GM23338 (cell line): ENCODE results near the gene PPM1H. TPM values are rescaled to one million over a fixed set of nuclear protein-coding genes. Genes with fewer than 3 reads are reported as not detected.

ENCODE experiments used
- ATAC-seq: fragments of 200-7000 bp; cut with Tn5 transposase; 3 replicates; pipeline ENCODE4 v1.9.1; 2020
- DNase-seq: peaks from one replicate; pipeline ENCODE4 v3.0.0-alpha.2; 2015; ENCODE audit warnings: low spot score
- H2AFZ ChIP-seq: fragments of 200-600 bp; sonication (generic); 2 replicates; pipeline ENCODE4 v1.8.0; 2016; ENCODE audit warnings: antibody characterized with exemption, mild to moderate bottlenecking, moderate library complexity
- H3F3A ChIP-seq: fragments of 200-600 bp; sonication (generic); replicated peaks from 2 replicates; pipeline ENCODE4 v1.8.0; 2017; ENCODE audit warnings: antibody characterized with exemption, mixed run types, low read depth
- H3K27ac ChIP-seq: fragments of 200-600 bp; sonication (generic); 2 replicates; pipeline ENCODE4 v1.6.1; 2016; ENCODE audit warnings: low read depth
- H3K27me3 ChIP-seq: fragments of 200-600 bp; sonication (generic); 2 replicates; pipeline ENCODE4 v1.8.0; 2016; ENCODE audit warnings: mild to moderate bottlenecking, mixed run types, moderate library complexity; ENCODE audit not compliant: insufficient read depth
- H3K36me3 ChIP-seq: fragments of 200-600 bp; sonication (generic); 2 replicates; pipeline ENCODE4 v1.8.0; 2016; ENCODE audit warnings: mild to moderate bottlenecking; ENCODE audit not compliant: insufficient read depth
- H3K4me1 ChIP-seq: fragments of 200-600 bp; sonication (generic); 2 replicates; pipeline ENCODE4 v1.8.0; 2016; ENCODE audit warnings: mild to moderate bottlenecking, moderate library complexity; ENCODE audit not compliant: insufficient read depth
- H3K4me2 ChIP-seq: fragments of 200-600 bp; sonication (generic); 2 replicates; pipeline ENCODE4 v1.7.1; 2017; ENCODE audit warnings: mixed run types
- H3K4me3 ChIP-seq: fragments of 200-600 bp; sonication (generic); 2 replicates; pipeline ENCODE4 v1.6.1; 2016; ENCODE audit warnings: mixed run types
- H3K79me2 ChIP-seq: fragments of 200-600 bp; sonication (generic); replicated peaks from 2 replicates; pipeline ENCODE4 v1.8.0; 2017; ENCODE audit warnings: mild to moderate bottlenecking; ENCODE audit not compliant: insufficient read depth
- H3K9me2 ChIP-seq: fragments of 200-600 bp; sonication (generic); 2 replicates; pipeline ENCODE4 v1.8.0; 2017; ENCODE audit not compliant: insufficient read depth
- H4K20me1 ChIP-seq: fragments of 200-600 bp; sonication (generic); replicated peaks from 2 replicates; pipeline ENCODE4 v1.8.0; 2017; ENCODE audit warnings: mild to moderate bottlenecking; ENCODE audit not compliant: insufficient read depth
- H3K27ac Mint-ChIP-seq: 2 replicates; pipeline ENCODE4 v1.8.0; 2020; ENCODE audit warnings: inconsistent platforms, mild to moderate bottlenecking, moderate library complexity, mixed read lengths
- H3K27me3 Mint-ChIP-seq: 3 replicates; pipeline ENCODE4 v1.8.0; 2022; ENCODE audit warnings: low read depth, mild to moderate bottlenecking, moderate library complexity, mixed read lengths, inconsistent platforms; ENCODE audit not compliant: insufficient read depth, poor library complexity
- H3K36me3 Mint-ChIP-seq: 3 replicates; pipeline ENCODE4 v1.8.0; 2021; ENCODE audit warnings: low read depth, mild to moderate bottlenecking, inconsistent platforms, moderate library complexity, mixed read lengths
- H3K4me1 Mint-ChIP-seq: 3 replicates; pipeline ENCODE4 v1.8.0; 2020; ENCODE audit warnings: mild to moderate bottlenecking, inconsistent platforms, mixed read lengths
- H3K4me3 Mint-ChIP-seq: 3 replicates; pipeline ENCODE4 v1.8.0; 2021; ENCODE audit warnings: moderate library complexity, mild to moderate bottlenecking, inconsistent platforms, mixed read lengths
- H3K9me3 Mint-ChIP-seq: 3 replicates; pipeline ENCODE4 v1.8.0; 2020; ENCODE audit warnings: moderate library complexity, mild to moderate bottlenecking, inconsistent platforms, mixed read lengths
- CREB1 ChIP-seq: fragments of 250-450 bp; sonication (Bioruptor Pico); IDR thresholded peaks from 2 replicates; pipeline ENCODE4 v1.5.0; 2020; ENCODE audit warnings: low read depth, mild to moderate bottlenecking, moderate library complexity
- CTCF ChIP-seq, 2 experiments: fragments of 200-600 bp in 1 of 2; sonication (generic) in 1 of 2; conservative IDR thresholded peaks; 2 replicates each; pipeline versions ENCODE4 v1.5.1 to v1.6.1; 2016 to 2017; ENCODE audit warnings: antibody characterized with exemption in 2 of 2, low read depth in 2 of 2, mild to moderate bottlenecking in 2 of 2, moderate library complexity in 1 of 2
- ETS1 ChIP-seq: IDR thresholded peaks from 2 replicates; pipeline ENCODE4 v1.6.1; 2016; ENCODE audit warnings: antibody characterized with exemption
- EZH2 ChIP-seq: fragments of 200-600 bp; sonication (generic); IDR thresholded peaks from one replicate; pipeline ENCODE4 v1.8.0; 2017; ENCODE audit warnings: antibody characterized with exemption, mild to moderate bottlenecking, low read depth; ENCODE audit not compliant: unreplicated experiment
- EZH2phosphoT487 ChIP-seq: fragments of 200-600 bp; sonication (generic); IDR thresholded peaks from one replicate; pipeline ENCODE4 v1.8.1; 2018; ENCODE audit warnings: antibody characterized with exemption; ENCODE audit not compliant: unreplicated experiment
- JUNB ChIP-seq: IDR thresholded peaks from one replicate; pipeline ENCODE4 v1.6.1; 2016; ENCODE audit warnings: antibody characterized with exemption; ENCODE audit not compliant: unreplicated experiment
- NANOG ChIP-seq: IDR thresholded peaks from 2 replicates; pipeline ENCODE4 v1.6.1; 2016; ENCODE audit warnings: antibody characterized with exemption, borderline replicate concordance
- POLR2AphosphoS5 ChIP-seq: IDR thresholded peaks from 2 replicates; pipeline ENCODE4 v1.6.1; 2016; ENCODE audit warnings: antibody characterized with exemption, low read depth
- REST ChIP-seq: IDR thresholded peaks from one replicate; pipeline ENCODE4 v1.6.1; 2018; ENCODE audit warnings: antibody characterized with exemption; ENCODE audit not compliant: unreplicated experiment
- STAT1 ChIP-seq: IDR thresholded peaks from one replicate; pipeline ENCODE4 v1.6.1; 2016; ENCODE audit warnings: antibody characterized with exemption; ENCODE audit not compliant: unreplicated experiment
- ZNF114 ChIP-seq: fragments of 250-450 bp; sonication (Bioruptor Pico); IDR thresholded peaks from 2 replicates; pipeline ENCODE4 v1.5.0; 2020; ENCODE audit warnings: mild to moderate bottlenecking, moderate library complexity
- ZNF331 ChIP-seq: fragments of 250-450 bp; sonication (Bioruptor Pico); IDR thresholded peaks from 2 replicates; pipeline ENCODE4 v1.5.0; 2020; ENCODE audit warnings: low read depth, mild to moderate bottlenecking, moderate library complexity
- polyA plus RNA-seq: library from polyadenylated mRNA; unstranded; fragments of >200 nt; fragmentation: Nextera tagmentation; extraction: Ambion mirVana; gene quantifications from 2 replicates; pipeline ENCODE4 v1.2.1, GENCODE V29; 2016
- total RNA-seq: library from RNA; depleted of rRNA; stranded (reverse); fragments of >200 nt; shearing (Covaris generic); gene quantifications from 2 replicates; pipeline ENCODE4 v1.2.3, GENCODE V29; 2014

PPM1H gene
- total and polyA plus RNA-seq, 2 experiments from 2014 or later = 11.4 to 41.2 TPM

GRCh38 chr12:62718762-62719426 lies 216.1 kb downstream of the PPM1H start (continued):
- TF ChIP-seq REST = no peak
- no peak for TF ChIP-seq ZNF114 (CRISPR knock-in tag)
- TF ChIP-seq NANOG = no peak
- TF ChIP-seq ETS1 = no peak
- no peak for TF ChIP-seq JUNB
- no peak for TF ChIP-seq CREB1 (CRISPR knock-in tag)
- TF ChIP-seq POLR2AphosphoS5 = no peak
- TF ChIP-seq EZH2phosphoT487 = no peak
- TF ChIP-seq CTCF (conservative IDR thresholded peaks at IDR 0.05; ENCODE audit: low read depth in 2 of 2) = no peak
- no peak for TF ChIP-seq EZH2
- no peak for TF ChIP-seq ZNF331 (CRISPR knock-in tag)
- no peak for TF ChIP-seq STAT1

- Histone ChIP-seq H2AFZ (no peak overlapping the region), H3K4me1 (peaks cover 29% of the 10 kb centered on the region), H3K9me2 (no peaks in the 10 kb centered on the region), H3K4me2 (no peak overlapping the region), H4K20me1 (no peaks in the 10 kb centered on the region), H3K4me3 (no peak overlapping the region), H3K79me2 (no peaks in the 10 kb centered on the region), H3K36me3 (no peaks in the 10 kb centered on the region), H3F3A (no peaks in the 10 kb centered on the region; the same call in 1 of the 2 replicates), H3K27ac (no peak overlapping the region), H3K27me3 (no peaks in the 10 kb centered on the region)
- H3K4me3 Mint-ChIP-seq = no peak overlapping the region
- H3K27ac Mint-ChIP-seq = no peak overlapping the region
- ATAC-seq (no peak), DNase-seq (no peak)
- no peaks in the 10 kb centered on the region for H3K9me3 Mint-ChIP-seq
- H3K36me3 Mint-ChIP-seq = peaks cover 11% of the 10 kb centered on the region; the same call in 2 of the 3 replicates
- H3K27me3 Mint-ChIP-seq = peaks cover 7% of the 10 kb centered on the region
- peaks cover 54% of the 10 kb centered on the region for H3K4me1 Mint-ChIP-seq
- TF ChIP-seq EZH2phosphoT487 (no peak), NANOG (no peak), POLR2AphosphoS5 (no peak), ZNF114 (CRISPR knock-in tag) (no peak), CTCF (conservative IDR thresholded peaks at IDR 0.05; ENCODE audit: low read depth in 2 of 2) (no peak), CREB1 (CRISPR knock-in tag) (no peak), EZH2 (no peak), ZNF331 (CRISPR knock-in tag) (no peak), STAT1 (no peak)
These were observed 217.3 kb downstream of the PPM1H start for GRCh38 chr12:62717643-62718042.
